Thyroid gland (tissue), 4 donors: Measurements from ENCODE around the gene NFKB1. TPM values are rescaled to one million over a fixed set of nuclear protein-coding genes. Genes with fewer than 3 reads are reported as not detected.

Experiments used
- DNase-seq, 2 donors: peaks; one replicate each; pipeline ENCODE4 v3.0.0-alpha.2; 2019
- H3K27ac ChIP-seq, 3 donors: fragments of 200-600 bp; sonication (generic); 1 replicate in 2 of 3; 2 replicates in 1 of 3; pipeline ENCODE4 v1.5.1; 2016 to 2019; ENCODE audit warnings: mild to moderate bottlenecking in 1 of 3, moderate library complexity in 1 of 3
- H3K27me3 ChIP-seq: fragments of 200-600 bp; sonication (generic); one replicate; pipeline ENCODE4 v1.5.1; 2019
- H3K36me3 ChIP-seq, 2 donors: fragments of 200-600 bp; sonication (generic); one replicate each; pipeline ENCODE4 v1.5.1; 2016 to 2019
- H3K4me1 ChIP-seq, 2 donors: fragments of 200-600 bp; sonication (generic); one replicate each; pipeline ENCODE4 v1.5.1; 2017 to 2019
- H3K4me3 ChIP-seq, 3 donors: fragments of 200-600 bp; sonication (generic); replicated peaks in 1 of 3; 1 replicate in 2 of 3; 2 replicates in 1 of 3; pipeline ENCODE4 v1.5.1; 2016; ENCODE audit warnings: mild to moderate bottlenecking in 1 of 3
- H3K9me3 ChIP-seq: fragments of 200-600 bp; sonication (generic); one replicate; pipeline ENCODE4 v1.5.1; 2017
- CTCF ChIP-seq, 6 experiments: fragments of 200-600 bp in 3 of 6; fragments of 450-650 bp in 3 of 6; sonication (generic) in 3 of 6; IDR thresholded peaks; one replicate each; pipeline ENCODE4 v1.5.1; 2016 to 2019; ENCODE audit warnings: antibody characterized with exemption in 6 of 6, mild to moderate bottlenecking in 2 of 6, inconsistent platforms in 1 of 6, moderate library complexity in 1 of 6
- POLR2A ChIP-seq, 2 donors: fragments of 450-650 bp; IDR thresholded peaks; one replicate each; pipeline ENCODE4 v1.6.1; 2017; ENCODE audit warnings: antibody characterized with exemption in 2 of 2, mild to moderate bottlenecking in 2 of 2, moderate library complexity in 1 of 2
- WGBS, 2 donors: methylation state at CpG; one replicate each; pipeline ENCODE4 v1.1.5; 2017; 5-methylcytosine and 5-hydroxymethylcytosine counted together
- intact Hi-C: fragments of 100-400 bp; cut with DNase I; formaldehyde crosslinking; loops from one replicate; pipeline ENCODE4 v1.15.1; 2023
- total RNA-seq, 4 donors: library from RNA; depleted of rRNA; stranded (reverse); fragments of >200 nt; gene quantifications; one replicate each; pipeline ENCODE4 v1.2.3, GENCODE V29; 2016

The NFKB1 gene
- total RNA-seq, 4 donors from 2014 or later: 33.5 to 50.0 (median 41.8) TPM

GRCh38 chr4:102454981-102455685, 46.0 kb upstream of the NFKB1 start:
- no peak for DNase-seq
- Histone ChIP-seq H3K4me1 (no peaks in the 10 kb centered on the region), H3K9me3 (no peaks in the 10 kb centered on the region), H3K27me3 (no peaks in the 10 kb centered on the region), H3K27ac (no peak overlapping the region), H3K4me3 (no peak overlapping the region), H3K36me3 (no peaks in the 10 kb centered on the region)
- intact Hi-C loops: no loop called here
- WGBS, 2 donors: 88 to 93% methylated on average over 8 to 9 of the region's 9 CpGs
- TF ChIP-seq POLR2A (IDR thresholded peaks at IDR 0.05) (no peak), CTCF (IDR thresholded peaks at IDR 0.05) (no peak)

- Histone ChIP-seq H3K36me3 (no peaks in the 10 kb centered on the region), H3K27me3 (no peaks in the 10 kb centered on the region), H3K27ac (no peak overlapping the region), H3K4me3 (no peak overlapping the region), H3K4me1 (no peaks in the 10 kb centered on the region), H3K9me3 (no peaks in the 10 kb centered on the region)
- 82 to 99% methylated on average over 3 of the region's 3 CpGs for WGBS, 2 donors
- no peak for DNase-seq
- no peak for TF ChIP-seq CTCF (IDR thresholded peaks at IDR 0.05)
- TF ChIP-seq POLR2A (IDR thresholded peaks at IDR 0.05): no peak
- intact Hi-C loops: no loop called here
These were observed 45.4 kb upstream of the NFKB1 start for GRCh38 chr4:102455750-102456149.

GRCh38 chr4:102466298-102466697, 34.9 kb upstream of the NFKB1 start:
- H3K4me3 ChIP-seq: no peak overlapping the region
- TF ChIP-seq POLR2A (IDR thresholded peaks at IDR 0.05) (no peak), CTCF (IDR thresholded peaks at IDR 0.05) (no peak)
- no peak for DNase-seq
- WGBS, 2 donors: 95 to 96% methylated on average over 2 of the region's 2 CpGs
- H3K4me1 ChIP-seq: no peaks in the 10 kb centered on the region
- intact Hi-C loops: no loop called here
- H3K36me3 ChIP-seq: no peaks in the 10 kb centered on the region
- no peaks in the 10 kb centered on the region for H3K9me3 ChIP-seq
- no peak overlapping the region for H3K27ac ChIP-seq
- no peaks in the 10 kb centered on the region for H3K27me3 ChIP-seq

- Histone ChIP-seq H3K36me3 (no peaks in the 10 kb centered on the region), H3K27ac (no peak overlapping the region), H3K9me3 (no peaks in the 10 kb centered on the region), H3K27me3 (no peaks in the 10 kb centered on the region), H3K4me1 (no peaks in the 10 kb centered on the region), H3K4me3 (no peak overlapping the region)
- 53 to 59% methylated on average over 1 of the region's 1 CpG for WGBS, 2 donors
- intact Hi-C loops: no loop called here
- DNase-seq: no peak
- TF ChIP-seq POLR2A (IDR thresholded peaks at IDR 0.05): no peak
These were observed 31.4 kb upstream of the NFKB1 start for GRCh38 chr4:102469806-102470205.

- no peaks in the 10 kb centered on the region for H3K27me3 ChIP-seq
- H3K36me3 ChIP-seq: no peaks in the 10 kb centered on the region
- 93% methylated on average over 1 of the region's 1 CpG for WGBS, 2 donors
- H3K27ac ChIP-seq: no peak overlapping the region
- no peaks in the 10 kb centered on the region for H3K9me3 ChIP-seq
- no peaks in the 10 kb centered on the region for H3K4me1 ChIP-seq
- no peak for DNase-seq
- intact Hi-C loops: no loop called here
- TF ChIP-seq POLR2A (IDR thresholded peaks at IDR 0.05) (no peak), CTCF (IDR thresholded peaks at IDR 0.05) (no peak)
- H3K4me3 ChIP-seq: no peak overlapping the region
These were observed 28.6 kb upstream of the NFKB1 start for GRCh38 chr4:102472441-102473013.
